Fibroblast of villous mesenchyme (primary cell): ENCODE measurements around the gene KCNE4. TPM values are rescaled to one million over a fixed set of nuclear protein-coding genes. Genes with fewer than 3 reads are reported as not detected.

Experiments
- DNase-seq: peaks from one replicate; pipeline ENCODE4 v3.0.0-alpha.2; 2010; ENCODE audit warnings: low read depth
- H3K4me3 ChIP-seq: 2 replicates; pipeline ENCODE4 v1.5.1; 2011; ENCODE audit warnings: low read depth, mild to moderate bottlenecking, low read length
- CTCF ChIP-seq: IDR thresholded peaks from 2 replicates; pipeline ENCODE4 v1.5.1; 2012; ENCODE audit warnings: low read depth, mild to moderate bottlenecking, low read length; ENCODE audit not compliant: insufficient read depth
- total RNA-seq: library from RNA; depleted of rRNA; stranded (reverse); fragments of >200 nt; gene quantifications from 2 replicates; pipeline ENCODE4 v1.2.3, GENCODE V29; 2012

Gene KCNE4
- total RNA-seq, 1 donor: 13.4 TPM

GRCh38 chr2:223066721-223067120 lies 14.7 kb downstream of the KCNE4 start:
- no peak overlapping the region for H3K4me3 ChIP-seq
- DNase-seq: no peak
- no peak for TF ChIP-seq CTCF

DNA sequence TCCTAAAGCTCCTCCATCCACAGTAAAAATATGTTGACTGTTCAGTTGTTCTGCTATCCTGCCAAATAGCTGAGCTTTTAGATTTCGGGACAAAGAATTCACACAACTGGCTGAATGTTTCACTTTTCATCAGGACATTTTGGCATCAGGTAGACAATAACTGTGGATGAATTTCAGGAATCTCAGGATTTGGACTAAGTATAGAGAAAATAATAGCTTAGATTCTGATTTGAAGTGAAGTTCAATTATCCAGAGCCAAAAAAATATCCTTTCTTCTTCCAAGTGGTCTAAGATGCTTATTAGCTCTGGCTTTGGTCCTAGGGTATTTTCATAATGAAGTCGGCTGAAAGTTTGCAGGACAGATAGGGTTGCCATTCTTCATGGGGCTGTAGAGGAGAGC lies 16.1 kb downstream of the KCNE4 start:
- DNase-seq: no peak
- no peak overlapping the region for H3K4me3 ChIP-seq
- no peak for TF ChIP-seq CTCF

GRCh38 chr2:223069465-223069864 lies 17.5 kb downstream of the KCNE4 start:
- no peak overlapping the region for H3K4me3 ChIP-seq
- DNase-seq: no peak
- TF ChIP-seq CTCF: no peak

GRCh38 chr2:223069988-223070387 lies 18.0 kb downstream of the KCNE4 start:
- TF ChIP-seq CTCF: no peak
- no peak overlapping the region for H3K4me3 ChIP-seq
- DNase-seq: no peak

- H3K4me3 ChIP-seq: no peak overlapping the region
- DNase-seq: no peak
- TF ChIP-seq CTCF: no peak
Observed at GRCh38 chr2:223071139-223071538, 19.1 kb downstream of the KCNE4 start.

DNA sequence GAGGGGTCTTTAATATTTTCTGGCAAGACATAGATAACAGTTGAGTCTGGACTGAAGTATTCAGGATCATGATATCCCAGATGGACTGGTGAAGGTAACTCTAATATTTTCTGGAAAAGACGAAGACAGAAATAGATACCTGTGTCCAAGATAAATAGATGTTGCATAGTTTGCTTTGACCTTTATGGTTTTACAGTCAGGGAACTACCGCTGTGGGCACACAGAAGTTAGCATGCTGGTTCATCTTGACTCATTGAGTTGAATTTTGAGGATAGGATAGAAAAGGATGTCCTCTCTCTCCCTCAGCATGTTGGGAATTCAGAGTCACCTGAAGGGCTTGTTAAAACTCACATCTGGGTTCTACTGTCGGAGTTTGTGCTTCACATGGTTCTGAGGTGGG lies 20.8 kb downstream of the KCNE4 start:
- no peak for DNase-seq
- TF ChIP-seq CTCF: no peak

More for the DNA sequence above, 20.8 kb downstream of the KCNE4 start:
- no peak overlapping the region for H3K4me3 ChIP-seq
